Measurements from ENCODE around the gene TMEM196. TPM values are rescaled to one million over a fixed set of nuclear protein-coding genes. Genes with fewer than 3 reads are reported as not detected.

The TMEM196 gene
- total RNA-seq, 2 donors from 2014 or later, result 0.26 TPM; not detected in 1

DNA sequence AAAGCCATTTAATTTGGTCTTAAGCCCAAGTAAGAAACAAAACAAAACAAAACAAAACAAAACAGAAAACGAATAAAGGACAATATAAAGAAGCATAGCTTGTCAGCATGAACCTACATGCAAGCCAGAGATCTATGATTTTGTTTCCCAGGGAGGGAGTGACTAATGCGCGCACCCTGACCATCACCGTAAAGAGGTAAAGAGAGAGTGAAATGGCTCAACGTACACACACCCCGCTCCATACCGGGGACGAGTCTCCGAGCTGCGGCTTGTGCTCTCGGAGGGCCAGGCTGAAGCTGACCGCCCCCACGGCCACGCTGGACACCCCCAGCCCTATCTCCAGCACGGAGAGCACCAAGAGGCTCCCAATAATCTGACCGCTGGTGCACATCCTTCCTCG is 1.1 kb downstream of the TMEM196 start:
- Histone ChIP-seq H3K9me3 (no peaks in the 10 kb centered on the region), H3K36me3 (replicated peaks in 1 of 2; ENCODE audit: insufficient read depth in 1 of 2, low read depth in 2 of 2) (no peaks in the 10 kb centered on the region), H3K4me3 (no peak overlapping the region), H3K27ac (no peak overlapping the region), H3K4me1 (peaks cover 15% of the 10 kb centered on the region), H3K27me3 (peaks cover 0 to 16% of the 10 kb centered on the region in 2 donors)
- 3 to 6% methylated on average over 17 of the region's 17 CpGs for WGBS, 2 donors
- intact Hi-C loops (cut with DNase I), result no loop called here
- TF ChIP-seq, protein P1, sequence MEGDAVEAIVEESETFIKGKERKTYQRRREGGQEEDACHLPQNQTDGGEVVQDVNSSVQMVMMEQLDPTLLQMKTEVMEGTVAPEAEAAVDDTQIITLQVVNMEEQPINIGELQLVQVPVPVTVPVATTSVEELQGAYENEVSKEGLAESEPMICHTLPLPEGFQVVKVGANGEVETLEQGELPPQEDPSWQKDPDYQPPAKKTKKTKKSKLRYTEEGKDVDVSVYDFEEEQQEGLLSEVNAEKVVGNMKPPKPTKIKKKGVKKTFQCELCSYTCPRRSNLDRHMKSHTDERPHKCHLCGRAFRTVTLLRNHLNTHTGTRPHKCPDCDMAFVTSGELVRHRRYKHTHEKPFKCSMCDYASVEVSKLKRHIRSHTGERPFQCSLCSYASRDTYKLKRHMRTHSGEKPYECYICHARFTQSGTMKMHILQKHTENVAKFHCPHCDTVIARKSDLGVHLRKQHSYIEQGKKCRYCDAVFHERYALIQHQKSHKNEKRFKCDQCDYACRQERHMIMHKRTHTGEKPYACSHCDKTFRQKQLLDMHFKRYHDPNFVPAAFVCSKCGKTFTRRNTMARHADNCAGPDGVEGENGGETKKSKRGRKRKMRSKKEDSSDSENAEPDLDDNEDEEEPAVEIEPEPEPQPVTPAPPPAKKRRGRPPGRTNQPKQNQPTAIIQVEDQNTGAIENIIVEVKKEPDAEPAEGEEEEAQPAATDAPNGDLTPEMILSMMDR (IDR thresholded peaks at IDR 0.05), result no peak
- TF ChIP-seq POLR2A (IDR thresholded peaks at IDR 0.05), result no peak
- DNase-seq, result no peak
- no peak for ATAC-seq

DNA sequence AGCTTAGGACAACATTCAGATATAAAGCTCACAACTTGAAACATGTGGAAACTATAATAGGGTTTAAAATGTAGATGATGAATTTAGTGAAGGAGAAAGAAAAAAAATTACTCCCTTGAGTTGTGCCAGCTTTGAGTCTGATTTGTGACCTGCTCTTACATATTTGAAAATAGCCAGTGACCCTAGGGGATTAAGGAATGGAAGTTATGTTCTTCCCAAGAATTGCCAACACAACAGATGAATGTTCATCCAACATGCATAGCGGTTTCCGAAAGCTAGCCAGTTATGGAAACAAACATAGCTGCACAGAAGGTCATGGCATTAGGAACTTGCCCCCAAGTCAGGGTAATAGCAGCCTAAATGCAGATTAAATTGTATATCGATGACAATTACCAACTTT is 10.8 kb downstream of the TMEM196 start:
- Histone ChIP-seq H3K36me3 (replicated peaks in 1 of 2; ENCODE audit: insufficient read depth in 1 of 2, low read depth in 2 of 2) (no peaks in the 10 kb centered on the region), H3K9me3 (no peaks in the 10 kb centered on the region), H3K4me3 (no peak overlapping the region), H3K27me3 (no peaks in the 10 kb centered on the region), H3K27ac (no peak overlapping the region), H3K4me1 (no peaks in the 10 kb centered on the region)
- TF ChIP-seq POLR2A (IDR thresholded peaks at IDR 0.05), result no peak
- TF ChIP-seq, protein P1 (IDR thresholded peaks at IDR 0.05), result no peak
- DNase-seq, result no peak
- 74 to 87% methylated on average over 3 of the region's 3 CpGs for WGBS, 2 donors
- intact Hi-C loops (cut with DNase I), result no loop called here
- no peak for ATAC-seq

DNA sequence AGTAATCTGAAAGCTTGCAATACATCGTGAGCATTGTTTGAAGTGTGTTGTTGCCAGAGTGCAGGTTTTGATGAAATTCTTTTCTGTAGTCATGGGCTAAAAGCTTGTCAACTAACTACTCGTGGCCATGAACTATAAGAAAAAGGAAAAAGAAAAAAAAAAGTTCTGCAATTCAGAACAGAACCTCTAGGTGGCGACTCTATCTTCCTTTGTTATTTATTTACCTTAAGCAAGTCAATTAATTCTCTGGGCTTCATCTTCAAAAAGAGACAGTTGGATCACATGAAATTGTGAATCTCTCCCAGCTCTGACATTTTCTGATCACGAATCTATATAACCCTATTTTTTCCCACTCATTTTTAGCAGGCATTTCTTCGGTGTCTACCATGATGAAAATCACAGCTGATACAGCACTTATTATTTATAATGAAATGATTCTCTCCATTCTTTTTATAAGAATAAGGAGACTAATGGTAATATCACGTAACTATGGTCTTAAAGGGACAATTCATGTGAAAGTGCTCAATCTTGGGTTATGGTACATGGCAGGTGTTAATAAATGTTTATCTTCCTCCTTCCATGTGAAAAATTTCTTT is 18.8 kb downstream of the TMEM196 start:
- DNase-seq (no peak), ATAC-seq (no peak)
- no peaks in the 10 kb centered on the region for H3K9me3 ChIP-seq
- H3K36me3 ChIP-seq (replicated peaks in 1 of 2; ENCODE audit: insufficient read depth in 1 of 2, low read depth in 2 of 2), result no peaks in the 10 kb centered on the region
- WGBS, 2 donors, result 25 to 33% methylated on average over 6 of the region's 6 CpGs
- intact Hi-C loops (cut with DNase I), result no loop called here
- H3K4me1 ChIP-seq, result no peaks in the 10 kb centered on the region
- H3K4me3 ChIP-seq, result no peak overlapping the region
- H3K27ac ChIP-seq, result no peak overlapping the region
- H3K27me3 ChIP-seq, result no peaks in the 10 kb centered on the region
- no peak for TF ChIP-seq POLR2A (IDR thresholded peaks at IDR 0.05)
- TF ChIP-seq, protein P1 (IDR thresholded peaks at IDR 0.05), result peak; percentile 55 to 87 (median 63)

DNA sequence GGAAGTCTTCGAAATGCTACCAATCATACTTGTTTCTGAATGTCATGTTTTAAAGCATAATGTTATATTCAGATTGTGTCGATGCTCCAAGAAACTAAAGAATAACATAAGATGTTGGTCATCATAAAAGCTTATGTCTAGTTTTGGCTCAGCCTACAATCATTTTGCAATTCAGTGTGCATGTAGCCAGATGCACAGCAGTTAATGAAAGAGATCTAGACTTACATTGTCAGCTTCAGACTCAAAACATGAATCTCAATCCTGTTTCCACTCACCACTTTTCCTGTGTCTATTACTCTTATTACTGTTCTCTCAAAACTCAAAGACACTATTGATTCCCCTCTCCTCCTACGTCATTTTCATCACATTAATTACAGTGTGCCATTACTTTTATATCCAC is 21.4 kb downstream of the TMEM196 start:
- TF ChIP-seq, protein P1 (IDR thresholded peaks at IDR 0.05), result no peak
- no peak for TF ChIP-seq POLR2A (IDR thresholded peaks at IDR 0.05)
- Histone ChIP-seq H3K27me3 (no peaks in the 10 kb centered on the region), H3K9me3 (no peaks in the 10 kb centered on the region), H3K4me3 (no peak overlapping the region), H3K27ac (no peak overlapping the region), H3K36me3 (replicated peaks in 1 of 2; ENCODE audit: insufficient read depth in 1 of 2, low read depth in 2 of 2) (no peaks in the 10 kb centered on the region), H3K4me1 (no peaks in the 10 kb centered on the region)
- no peak for DNase-seq
- no peak for ATAC-seq
- WGBS, 2 donors, result 57 to 60% methylated on average over 3 of the region's 3 CpGs
- intact Hi-C loops (cut with DNase I), result no loop called here

DNA sequence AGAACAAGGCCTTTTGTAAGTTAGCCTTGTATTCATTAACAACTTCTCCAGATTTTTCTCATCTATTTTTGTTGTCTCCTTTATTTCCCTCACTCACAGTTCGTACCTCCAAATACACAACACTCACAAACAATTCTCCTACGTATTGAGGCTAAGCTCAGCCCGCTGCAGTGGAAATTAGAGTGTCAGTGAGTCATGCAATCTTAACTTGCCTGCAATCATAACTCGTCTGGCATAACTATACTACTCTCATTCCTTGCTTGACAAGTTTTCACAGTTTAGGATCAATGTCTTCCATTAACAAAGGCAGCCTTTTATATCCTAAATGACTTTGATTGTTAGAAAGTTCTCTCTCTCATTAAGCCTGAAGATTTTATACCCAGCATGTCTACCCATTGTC is 23.8 kb downstream of the TMEM196 start:
- no peaks in the 10 kb centered on the region for H3K36me3 ChIP-seq (replicated peaks in 1 of 2; ENCODE audit: insufficient read depth in 1 of 2, low read depth in 2 of 2)
- no peaks in the 10 kb centered on the region for H3K27me3 ChIP-seq
- TF ChIP-seq, protein P1 (IDR thresholded peaks at IDR 0.05), result no peak
- TF ChIP-seq POLR2A (IDR thresholded peaks at IDR 0.05), result no peak
- DNase-seq (no peak), ATAC-seq (no peak)
- intact Hi-C loops (cut with DNase I), result loop anchor here (5.0 kb wide), 1 partner anchor 843 kb away; no protein-coding TSS in a partner anchor
- no peak overlapping the region for H3K4me3 ChIP-seq
- no peaks in the 10 kb centered on the region for H3K9me3 ChIP-seq
- WGBS, 2 donors, result 36 to 38% methylated on average over 4 of the region's 4 CpGs
- H3K27ac ChIP-seq, result no peak overlapping the region
- no peaks in the 10 kb centered on the region for H3K4me1 ChIP-seq

Measured in body of pancreas (tissue), 4 donors.